DOHH2 (cell line): ENCODE measurements around the gene ZNF469.

Experiments
- EZH2phosphoT487 ChIP-seq: fragments of 200-600 bp; sonication (generic); IDR thresholded peaks from 2 replicates; pipeline ENCODE4 v1.6.1; 2017; ENCODE audit warnings: borderline replicate concordance, mild to moderate bottlenecking, antibody characterized with exemption, low read length, moderate library complexity, mixed read lengths
- TF ChIP-seq, protein P1 (sequence below): fragments of 200-600 bp; sonication (generic); IDR thresholded peaks from one replicate; pipeline ENCODE4 v1.5.1; 2014; ENCODE audit warnings: antibody characterized with exemption, mild to moderate bottlenecking, low read depth, low read length; ENCODE audit not compliant: poor library complexity, severe bottlenecking

DNA sequence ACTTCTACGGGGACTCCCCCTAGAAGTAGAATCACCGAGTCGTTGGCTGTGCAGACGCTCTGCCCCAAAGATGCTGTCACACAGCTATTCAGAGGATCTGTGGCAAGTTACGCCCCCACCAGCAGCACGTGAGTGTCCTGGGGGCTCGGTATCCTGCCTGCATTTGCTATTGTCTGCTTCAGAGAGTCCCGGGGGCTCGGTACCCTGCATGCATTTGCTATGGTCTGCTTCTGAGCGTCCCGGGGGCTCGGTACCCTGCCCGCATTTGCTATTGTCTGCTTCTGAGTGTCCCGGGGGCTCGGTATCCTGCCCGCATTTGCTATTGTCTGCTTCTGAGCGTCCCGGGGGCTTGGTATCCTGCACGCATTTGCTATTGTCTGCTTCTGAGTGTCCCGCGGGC, 23.8 kb upstream of the ZNF469 start:
- TF ChIP-seq EZH2phosphoT487: no peak
- TF ChIP-seq, protein P1, sequence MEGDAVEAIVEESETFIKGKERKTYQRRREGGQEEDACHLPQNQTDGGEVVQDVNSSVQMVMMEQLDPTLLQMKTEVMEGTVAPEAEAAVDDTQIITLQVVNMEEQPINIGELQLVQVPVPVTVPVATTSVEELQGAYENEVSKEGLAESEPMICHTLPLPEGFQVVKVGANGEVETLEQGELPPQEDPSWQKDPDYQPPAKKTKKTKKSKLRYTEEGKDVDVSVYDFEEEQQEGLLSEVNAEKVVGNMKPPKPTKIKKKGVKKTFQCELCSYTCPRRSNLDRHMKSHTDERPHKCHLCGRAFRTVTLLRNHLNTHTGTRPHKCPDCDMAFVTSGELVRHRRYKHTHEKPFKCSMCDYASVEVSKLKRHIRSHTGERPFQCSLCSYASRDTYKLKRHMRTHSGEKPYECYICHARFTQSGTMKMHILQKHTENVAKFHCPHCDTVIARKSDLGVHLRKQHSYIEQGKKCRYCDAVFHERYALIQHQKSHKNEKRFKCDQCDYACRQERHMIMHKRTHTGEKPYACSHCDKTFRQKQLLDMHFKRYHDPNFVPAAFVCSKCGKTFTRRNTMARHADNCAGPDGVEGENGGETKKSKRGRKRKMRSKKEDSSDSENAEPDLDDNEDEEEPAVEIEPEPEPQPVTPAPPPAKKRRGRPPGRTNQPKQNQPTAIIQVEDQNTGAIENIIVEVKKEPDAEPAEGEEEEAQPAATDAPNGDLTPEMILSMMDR: no peak
